Smooth muscle cell (in vitro differentiated cells): ENCODE results near the gene ELP4. TPM values are rescaled to one million over a fixed set of nuclear protein-coding genes. Genes with fewer than 3 reads are reported as not detected.

Experiments
- DNase-seq: peaks from one replicate; lab custom pipeline; 2025; ENCODE audit not compliant: unreplicated experiment; lab: John Stamatoyannopoulos, UW
- H2AFZ ChIP-seq: fragments of 200-600 bp; sonication (generic); 2 replicates; pipeline ENCODE4 v1.6.0; 2016; ENCODE audit warnings: antibody characterized with exemption, low read depth, mild to moderate bottlenecking
- H3F3A ChIP-seq: fragments of 200-600 bp; sonication (generic); 2 replicates; pipeline ENCODE4 v1.6.0; 2017; ENCODE audit warnings: antibody characterized with exemption, low read depth
- H3K27ac ChIP-seq: fragments of 200-600 bp; sonication (generic); 2 replicates; pipeline ENCODE4 v1.5.1; 2016; ENCODE audit warnings: low read depth, mild to moderate bottlenecking
- H3K27me3 ChIP-seq: fragments of 200-600 bp; sonication (generic); 2 replicates; pipeline ENCODE4 v1.6.1; 2016; ENCODE audit warnings: low read depth, mild to moderate bottlenecking
- H3K36me3 ChIP-seq: fragments of 200-600 bp; sonication (generic); 2 replicates; pipeline ENCODE4 v1.5.1; 2016; ENCODE audit warnings: low read depth
- H3K4me1 ChIP-seq: fragments of 200-600 bp; sonication (generic); 2 replicates; pipeline ENCODE4 v1.5.1; 2016; ENCODE audit warnings: low read depth
- H3K4me2 ChIP-seq: fragments of 200-600 bp; sonication (generic); 2 replicates; pipeline ENCODE4 v1.6.0; 2016; ENCODE audit warnings: mild to moderate bottlenecking
- H3K4me3 ChIP-seq: fragments of 200-600 bp; sonication (generic); 2 replicates; pipeline ENCODE4 v1.5.1; 2016; ENCODE audit warnings: mild to moderate bottlenecking
- H3K79me2 ChIP-seq: fragments of 200-600 bp; sonication (generic); 2 replicates; pipeline ENCODE4 v1.6.0; 2016; ENCODE audit warnings: low read depth, mild to moderate bottlenecking
- H3K9ac ChIP-seq: fragments of 200-600 bp; sonication (generic); 2 replicates; pipeline ENCODE4 v1.6.0; 2016; ENCODE audit warnings: low read depth
- H3K9me3 ChIP-seq: fragments of 200-600 bp; sonication (generic); replicated peaks from 2 replicates; pipeline ENCODE4 v1.5.1; 2016; ENCODE audit warnings: low read depth
- H4K20me1 ChIP-seq: fragments of 200-600 bp; sonication (generic); 2 replicates; pipeline ENCODE4 v1.6.0; 2016; ENCODE audit warnings: low read depth
- WGBS: methylation state at CpG from one replicate; pipeline ENCODE4 v1.1.7; 2016; ENCODE audit warnings: low lambda C conversion rate; 5-methylcytosine and 5-hydroxymethylcytosine counted together
- polyA plus RNA-seq: library from polyadenylated mRNA; unstranded; fragments of >200 nt; fragmentation: Nextera tagmentation; extraction: Ambion mirVana; gene quantifications from 2 replicates; pipeline ENCODE4 v1.2.1, GENCODE V29; 2016
- total RNA-seq: library from RNA; depleted of rRNA; stranded (reverse); fragments of >200 nt; gene quantifications from 2 replicates; pipeline ENCODE4 v1.2.3, GENCODE V29; 2014
- TF ChIP-seq, protein P1 (sequence below): fragments of 200-600 bp; sonication (generic); IDR thresholded peaks from 2 replicates; pipeline ENCODE4 v1.5.1; 2017; ENCODE audit warnings: borderline replicate concordance, mild to moderate bottlenecking, antibody characterized with exemption; ENCODE audit not compliant: insufficient read depth, poor library complexity, severe bottlenecking

The ELP4 gene
- total and polyA plus RNA-seq, 2 experiments from 2014 or later = 19.5 to 28.4 TPM

DNA sequence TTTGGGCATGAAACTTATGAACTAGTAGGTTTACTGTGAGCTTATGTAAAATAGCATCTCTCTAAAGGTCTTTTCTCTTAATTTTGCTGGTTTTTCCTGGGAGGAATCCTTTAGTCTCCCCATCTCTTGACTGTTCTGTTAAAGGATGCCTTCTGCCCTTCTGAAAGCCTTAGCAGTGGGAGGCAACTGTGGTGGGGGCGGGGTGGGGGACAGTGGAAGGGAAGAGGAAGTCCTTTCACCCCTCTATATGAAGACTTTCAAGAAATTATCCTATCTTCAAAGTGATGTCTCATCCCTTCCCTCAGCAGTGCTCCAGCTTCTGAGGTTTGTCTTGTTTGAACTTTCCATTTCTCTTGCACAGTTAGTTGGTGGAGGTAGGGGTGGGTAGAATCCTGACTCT lies 73.1 kb downstream of the ELP4 start:
- H3K9ac ChIP-seq = no peak overlapping the region
- no peak overlapping the region for H3K27ac ChIP-seq
- no peak overlapping the region for H2AFZ ChIP-seq
- no peak for DNase-seq
- peaks cover 5% of the 10 kb centered on the region for H3K4me1 ChIP-seq
- H4K20me1 ChIP-seq = no peaks in the 10 kb centered on the region
- 63% methylated on average over 1 of the region's 1 CpG for WGBS
- no peaks in the 10 kb centered on the region for H3K36me3 ChIP-seq
- no peaks in the 10 kb centered on the region for H3K9me3 ChIP-seq
- H3K4me2 ChIP-seq = no peak overlapping the region
- H3K27me3 ChIP-seq = no peaks in the 10 kb centered on the region
- TF ChIP-seq, protein P1, sequence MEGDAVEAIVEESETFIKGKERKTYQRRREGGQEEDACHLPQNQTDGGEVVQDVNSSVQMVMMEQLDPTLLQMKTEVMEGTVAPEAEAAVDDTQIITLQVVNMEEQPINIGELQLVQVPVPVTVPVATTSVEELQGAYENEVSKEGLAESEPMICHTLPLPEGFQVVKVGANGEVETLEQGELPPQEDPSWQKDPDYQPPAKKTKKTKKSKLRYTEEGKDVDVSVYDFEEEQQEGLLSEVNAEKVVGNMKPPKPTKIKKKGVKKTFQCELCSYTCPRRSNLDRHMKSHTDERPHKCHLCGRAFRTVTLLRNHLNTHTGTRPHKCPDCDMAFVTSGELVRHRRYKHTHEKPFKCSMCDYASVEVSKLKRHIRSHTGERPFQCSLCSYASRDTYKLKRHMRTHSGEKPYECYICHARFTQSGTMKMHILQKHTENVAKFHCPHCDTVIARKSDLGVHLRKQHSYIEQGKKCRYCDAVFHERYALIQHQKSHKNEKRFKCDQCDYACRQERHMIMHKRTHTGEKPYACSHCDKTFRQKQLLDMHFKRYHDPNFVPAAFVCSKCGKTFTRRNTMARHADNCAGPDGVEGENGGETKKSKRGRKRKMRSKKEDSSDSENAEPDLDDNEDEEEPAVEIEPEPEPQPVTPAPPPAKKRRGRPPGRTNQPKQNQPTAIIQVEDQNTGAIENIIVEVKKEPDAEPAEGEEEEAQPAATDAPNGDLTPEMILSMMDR = no peak
- no peaks in the 10 kb centered on the region for H3F3A ChIP-seq
- H3K4me3 ChIP-seq = no peak overlapping the region
- H3K79me2 ChIP-seq = no peaks in the 10 kb centered on the region

DNA sequence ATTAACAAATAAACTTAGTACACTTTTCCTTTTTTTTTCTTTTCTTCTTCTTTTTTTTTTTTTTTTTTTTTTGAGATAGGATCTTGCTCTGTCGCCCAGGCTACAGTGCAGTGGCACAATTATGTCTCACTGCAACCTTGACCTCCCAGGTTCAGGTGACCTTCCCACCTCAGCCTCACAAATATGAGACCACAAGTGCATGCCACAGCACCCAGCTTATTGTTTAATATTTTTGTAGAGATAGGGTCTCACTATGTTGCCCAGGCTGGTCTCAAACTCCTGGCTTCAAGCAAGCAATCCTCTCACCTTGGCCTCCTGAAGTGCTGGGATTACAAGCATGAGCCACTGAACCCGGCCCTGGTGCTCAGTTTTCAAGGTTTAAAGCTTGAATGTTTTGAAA lies 88.9 kb downstream of the ELP4 start:
- Histone ChIP-seq H3K79me2 (no peaks in the 10 kb centered on the region), H3K36me3 (no peaks in the 10 kb centered on the region), H3F3A (no peaks in the 10 kb centered on the region), H3K4me2 (no peak overlapping the region), H4K20me1 (no peaks in the 10 kb centered on the region), H3K9me3 (no peaks in the 10 kb centered on the region), H3K4me3 (no peak overlapping the region), H2AFZ (no peak overlapping the region), H3K27ac (no peak overlapping the region), H3K9ac (no peak overlapping the region), H3K4me1 (peaks cover 24% of the 10 kb centered on the region), H3K27me3 (no peaks in the 10 kb centered on the region)
- TF ChIP-seq, protein P1 = no peak
- DNase-seq = no peak
- WGBS = 85% methylated on average over 2 of the region's 2 CpGs

DNA sequence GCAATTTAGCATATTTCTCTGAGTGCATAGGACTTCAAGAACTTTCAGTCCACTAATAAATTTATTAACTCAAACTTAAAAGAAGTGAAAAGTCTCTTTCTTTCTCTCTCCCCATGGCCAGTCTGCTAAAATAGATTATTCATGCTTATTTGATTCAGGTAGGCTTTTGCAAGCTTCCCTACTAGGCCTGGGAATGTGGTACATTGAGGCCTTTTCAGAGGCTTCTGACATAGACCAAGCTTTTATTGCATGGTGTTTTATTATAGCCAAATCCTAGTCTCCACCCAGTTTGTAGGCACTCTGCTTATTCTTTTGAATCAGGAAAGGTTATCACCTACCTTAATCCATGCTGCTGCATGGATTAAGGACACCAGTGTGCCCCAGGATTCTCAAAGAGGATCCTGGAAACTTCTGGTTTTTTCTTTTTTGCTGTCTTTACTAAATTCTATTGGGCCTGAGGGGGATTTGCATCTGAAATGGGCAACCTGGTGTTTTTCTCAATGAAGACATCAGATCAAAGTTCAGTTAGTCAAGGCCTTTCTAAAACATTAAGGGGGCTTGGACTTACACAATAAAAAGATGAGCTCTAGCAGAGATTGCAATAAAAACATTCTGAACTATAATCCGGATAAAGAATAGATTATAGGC lies 92.2 kb downstream of the ELP4 start:
- Histone ChIP-seq H3K79me2 (no peaks in the 10 kb centered on the region), H3K9ac (no peak overlapping the region), H3K27ac (no peak overlapping the region), H3K4me3 (no peak overlapping the region), H4K20me1 (no peaks in the 10 kb centered on the region), H3K4me1 (peaks cover 34% of the 10 kb centered on the region), H2AFZ (no peak overlapping the region), H3K9me3 (no peaks in the 10 kb centered on the region), H3K27me3 (no peaks in the 10 kb centered on the region), H3K36me3 (no peaks in the 10 kb centered on the region), H3K4me2 (no peak overlapping the region), H3F3A (no peaks in the 10 kb centered on the region)
- 86% methylated on average over 1 of the region's 1 CpG for WGBS
- TF ChIP-seq, protein P1 = no peak
- no peak for DNase-seq

DNA sequence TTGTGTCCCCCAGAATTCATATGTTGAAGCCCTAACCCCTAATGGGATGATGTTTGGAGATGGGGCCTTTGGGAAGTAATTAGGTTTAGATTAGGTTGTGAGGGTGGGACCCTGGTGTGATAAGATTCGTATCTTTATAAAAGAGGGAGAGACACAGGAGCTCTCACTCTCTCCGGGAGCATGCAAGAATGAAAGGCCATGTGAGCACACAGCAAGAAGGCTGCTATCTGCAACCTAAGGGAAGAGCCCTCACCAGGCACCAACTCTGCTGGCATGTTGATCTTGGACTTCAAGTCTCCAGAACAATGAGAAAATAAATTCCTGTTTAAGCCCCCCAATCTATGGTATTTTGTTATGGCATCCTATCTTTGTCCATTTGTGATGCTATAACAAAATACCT lies 97.3 kb downstream of the ELP4 start:
- Histone ChIP-seq H3K4me1 (peaks cover 30% of the 10 kb centered on the region), H3K36me3 (no peaks in the 10 kb centered on the region), H3K9me3 (no peaks in the 10 kb centered on the region), H2AFZ (no peak overlapping the region), H3K79me2 (no peaks in the 10 kb centered on the region), H3K9ac (no peak overlapping the region), H4K20me1 (no peaks in the 10 kb centered on the region), H3F3A (no peaks in the 10 kb centered on the region), H3K4me3 (no peak overlapping the region), H3K27ac (no peak overlapping the region), H3K4me2 (no peak overlapping the region), H3K27me3 (no peaks in the 10 kb centered on the region)
- TF ChIP-seq, protein P1 = no peak
- 91% methylated on average over 2 of the region's 2 CpGs for WGBS
- no peak for DNase-seq
